Lower leg skin (tissue), 4 donors: ENCODE data around the gene CTH. TPM values are rescaled to one million over a fixed set of nuclear protein-coding genes. Genes with fewer than 3 reads are reported as not detected.
"Not testable (repeated sequence)": the region's sequence is repeated elsewhere in the genome, so short reads cannot be mapped to it uniquely, and the experiment has no call there.

ENCODE experiments used
- DNase-seq, 2 donors: peaks; one replicate each; pipeline ENCODE4 v3.0.0-alpha.2; 2019; ENCODE audit warnings: low spot score in 2 of 2
- H3K4me3 ChIP-seq: fragments of 200-600 bp; sonication (generic); 2 replicates; pipeline ENCODE4 v1.5.1; 2017; ENCODE audit warnings: mild to moderate bottlenecking, low read depth; ENCODE audit not compliant: poor library complexity, severe bottlenecking
- CTCF ChIP-seq, 3 donors: fragments of 450-650 bp; IDR thresholded peaks; one replicate each; pipeline ENCODE4 v1.5.1; 2016; ENCODE audit warnings: antibody characterized with exemption in 3 of 3, mild to moderate bottlenecking in 3 of 3, moderate library complexity in 2 of 3
- POLR2A ChIP-seq, 2 donors: fragments of 450-650 bp; IDR thresholded peaks; one replicate each; pipeline ENCODE4 v1.6.1; 2016 to 2017; ENCODE audit warnings: antibody characterized with exemption in 2 of 2, mild to moderate bottlenecking in 1 of 2, moderate library complexity in 1 of 2
- WGBS, 2 donors: methylation state at CpG; one replicate each; pipeline ENCODE4 v1.1.5; 2018; 5-methylcytosine and 5-hydroxymethylcytosine counted together
- intact Hi-C: fragments of 100-400 bp; cut with DNase I; formaldehyde crosslinking; loops from one replicate; pipeline ENCODE4 v1.15.0; 2023; ENCODE audit warnings: low total_unique reads
- total RNA-seq, 4 donors: library from RNA; depleted of rRNA; stranded (reverse); fragments of >200 nt; gene quantifications; one replicate each; pipeline ENCODE4 v1.1.0, GENCODE V29; 2016

Gene CTH
- total RNA-seq, 4 donors from 2014 or later = 0.88 to 2.8 (median 2.2) TPM

- WGBS, 2 donors = 94 to 96% methylated on average over 12 of the region's 12 CpGs
- TF ChIP-seq POLR2A (IDR thresholded peaks at IDR 0.05) (no peak), CTCF (IDR thresholded peaks at IDR 0.05) (no peak)
- intact Hi-C loops = no loop called here
- H3K4me3 ChIP-seq = no peak overlapping the region
- no peak for DNase-seq
These were observed 66.0 kb downstream of the CTH start for GRCh38 chr1:70477090-70477489.

- 90 to 92% methylated on average over 4 of the region's 4 CpGs for WGBS, 2 donors
- intact Hi-C loops, DNase-seq: not testable (repeated sequence)
These were observed 66.8 kb downstream of the CTH start for GRCh38 chr1:70477905-70478304.

GRCh38 chr1:70483342-70483741 lies 72.3 kb downstream of the CTH start:
- TF ChIP-seq POLR2A (IDR thresholded peaks at IDR 0.05) = no peak
- no peak for TF ChIP-seq CTCF (IDR thresholded peaks at IDR 0.05)
- H3K4me3 ChIP-seq = no peak overlapping the region
- no peak for DNase-seq
- intact Hi-C loops = no loop called here
- WGBS, 2 donors = 59 to 64% methylated on average over 4 of the region's 4 CpGs

More at GRCh38 chr1:70477905-70478304, 66.8 kb downstream of the CTH start:
- H3K4me3 ChIP-seq = not testable (repeated sequence)

GRCh38 chr1:70485624-70486023 lies 74.6 kb downstream of the CTH start:
- 59 to 64% methylated on average over 4 of the region's 4 CpGs for WGBS, 2 donors
- TF ChIP-seq CTCF (IDR thresholded peaks at IDR 0.05) (no peak), POLR2A (IDR thresholded peaks at IDR 0.05) (no peak)
- H3K4me3 ChIP-seq = no peak overlapping the region
- intact Hi-C loops = no loop called here
- DNase-seq = no peak

GRCh38 chr1:70486676-70487458 lies 75.8 kb downstream of the CTH start:
- TF ChIP-seq CTCF (IDR thresholded peaks at IDR 0.05) = no peak
- no peak for TF ChIP-seq POLR2A (IDR thresholded peaks at IDR 0.05)

GRCh38 chr1:70487459-70487815 lies 76.4 kb downstream of the CTH start:
- 94 to 100% methylated on average over 2 of the region's 2 CpGs for WGBS, 2 donors
- H3K4me3 ChIP-seq = no peak overlapping the region
- DNase-seq = no peak
- TF ChIP-seq CTCF (IDR thresholded peaks at IDR 0.05) (no peak), POLR2A (IDR thresholded peaks at IDR 0.05) (no peak)
- intact Hi-C loops = no loop called here

More at GRCh38 chr1:70486676-70487458, 75.8 kb downstream of the CTH start:
- intact Hi-C loops = no loop called here
- WGBS, 2 donors = 62 to 64% methylated on average over 2 of the region's 2 CpGs
- no peak for DNase-seq
- H3K4me3 ChIP-seq = no peak overlapping the region
